GM21619 (cell line): ENCODE measurements around the gene SNX32.

Experiments
- ATAC-seq: cut with Tn5 transposase; IDR thresholded peaks from one replicate; pipeline ENCODE4 v1.9.1; 2021; ENCODE audit not compliant: unreplicated experiment

The SNX32 gene

DNA sequence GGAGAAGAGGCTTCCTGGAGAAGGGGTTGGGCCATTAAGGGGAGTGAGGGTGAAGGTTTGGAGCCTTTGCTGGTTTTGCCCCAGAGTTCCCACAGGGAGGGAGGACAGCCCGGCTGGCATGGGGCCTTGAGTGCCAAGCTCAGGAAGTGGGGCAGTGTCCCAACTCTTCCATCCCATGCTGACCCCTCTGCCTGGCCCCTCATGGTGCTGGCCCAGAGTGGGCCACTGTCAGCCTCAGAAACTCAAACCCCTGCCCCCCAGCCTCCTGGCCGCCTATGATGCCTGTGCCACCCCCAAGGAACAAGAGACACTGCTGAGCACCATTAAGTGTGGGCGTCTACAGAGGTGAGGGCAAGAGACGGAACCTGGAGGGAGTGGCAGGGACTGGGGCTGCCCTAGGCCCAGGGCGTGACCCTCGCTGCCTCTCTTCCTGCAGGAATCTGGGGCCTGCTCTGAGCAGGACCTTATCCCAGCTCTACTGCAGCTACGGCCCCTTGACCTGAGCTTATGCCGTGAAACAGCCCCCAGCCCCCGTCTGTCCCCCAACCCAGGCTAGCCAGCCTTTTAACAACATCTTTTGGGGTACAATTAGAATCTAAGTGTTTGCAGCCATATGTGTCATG lies 31.9 kb downstream of the SNX32 start:
- ATAC-seq, result no peak

DNA sequence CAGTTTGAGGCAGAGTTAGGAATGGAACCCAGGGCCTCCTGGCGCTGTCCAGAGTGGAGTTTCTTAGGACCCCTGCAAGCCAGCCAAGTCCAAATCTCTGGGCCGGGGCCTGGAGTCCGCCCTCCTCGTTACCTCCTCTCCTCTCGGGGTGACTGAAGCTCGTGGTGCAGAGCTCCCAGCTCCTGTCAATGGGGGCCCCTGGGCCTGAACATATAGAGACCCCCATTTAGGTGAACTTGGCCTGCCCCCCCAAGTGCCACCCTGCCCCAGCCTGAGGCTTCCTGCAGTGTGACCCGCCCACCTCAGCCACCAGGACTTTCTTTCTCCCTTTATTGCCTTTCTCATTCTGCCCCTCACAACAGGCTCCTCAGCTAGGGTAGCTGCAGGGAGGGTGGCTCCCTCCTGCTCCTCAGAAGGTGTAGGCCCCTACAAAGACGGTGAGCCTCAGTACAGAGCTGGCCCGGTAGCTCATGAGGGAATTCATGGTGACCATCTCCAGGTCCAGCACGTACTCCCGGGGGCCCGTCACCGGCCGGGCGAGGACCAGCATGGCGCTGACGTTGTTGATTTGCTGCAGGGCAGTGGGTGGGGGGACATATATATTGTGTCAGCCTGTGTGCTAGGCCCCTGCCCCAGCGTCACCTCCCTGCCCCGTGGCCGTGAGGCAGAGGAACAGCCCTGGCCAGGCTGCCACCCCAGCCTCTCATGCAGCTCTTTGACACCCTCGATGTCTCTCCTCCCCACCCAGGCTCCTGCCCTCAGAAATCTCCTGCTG lies 32.9 kb downstream of the SNX32 start:
- no peak for ATAC-seq

DNA sequence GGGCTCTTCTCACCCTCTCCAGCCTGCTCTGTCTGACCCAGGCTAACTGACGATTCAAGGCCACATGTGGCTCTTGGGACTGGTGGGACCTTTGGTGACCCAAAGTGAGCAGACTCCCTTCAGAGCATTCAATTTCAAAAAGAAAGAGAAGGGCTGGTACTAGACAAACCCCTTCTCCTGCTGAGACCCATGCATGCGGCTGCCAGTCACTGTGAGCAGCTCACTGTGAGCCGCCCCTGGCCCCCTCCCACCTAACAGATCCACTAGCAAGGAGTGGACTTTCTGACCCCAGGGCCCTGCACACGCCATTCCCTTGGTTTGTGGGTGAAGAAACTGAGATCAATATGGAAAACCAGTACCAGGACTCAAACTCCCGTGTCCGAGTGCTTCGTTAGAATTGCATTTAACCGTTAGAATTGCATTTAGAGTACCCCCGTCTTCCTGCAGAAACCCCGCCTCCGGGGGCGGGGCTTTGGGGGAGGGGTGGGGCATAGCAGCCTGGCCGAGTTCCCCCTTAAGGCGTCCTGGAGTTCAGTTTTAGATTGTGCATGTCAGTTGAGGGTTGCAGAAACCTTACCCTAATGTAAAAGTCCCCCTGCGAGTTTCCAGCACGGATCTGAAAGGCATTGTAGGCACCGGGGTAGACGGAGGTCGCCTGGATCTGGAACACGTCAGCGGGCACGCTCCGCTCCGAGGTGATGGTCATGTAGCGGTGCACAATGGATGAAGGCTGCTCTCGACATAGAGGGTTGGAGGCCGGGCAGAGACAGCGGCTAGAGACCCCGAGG lies 33.7 kb downstream of the SNX32 start:
- ATAC-seq, result no peak

- ATAC-seq, result no peak
Observed at GRCh38 chr11:65868076-65868667, 34.4 kb downstream of the SNX32 start.

DNA sequence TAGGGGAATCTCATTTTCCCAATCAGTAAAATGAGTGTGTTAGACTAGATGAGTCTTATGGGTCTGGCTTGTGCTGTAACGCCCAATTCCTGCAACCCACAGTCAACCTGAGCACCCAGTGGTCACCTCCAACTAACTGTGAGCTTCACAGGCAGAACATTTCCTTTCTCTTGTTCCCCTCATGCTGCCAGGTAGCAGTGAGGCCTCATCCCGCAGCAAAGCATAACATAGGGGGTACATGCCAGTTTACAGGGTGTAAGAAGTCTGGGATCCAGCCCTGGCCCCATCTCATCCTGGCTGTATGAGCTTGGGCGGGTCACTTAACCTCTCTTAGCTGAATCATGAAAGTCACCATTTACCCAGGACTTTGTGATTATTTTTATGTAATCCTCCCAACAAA lies 35.1 kb downstream of the SNX32 start:
- ATAC-seq, result no peak

DNA sequence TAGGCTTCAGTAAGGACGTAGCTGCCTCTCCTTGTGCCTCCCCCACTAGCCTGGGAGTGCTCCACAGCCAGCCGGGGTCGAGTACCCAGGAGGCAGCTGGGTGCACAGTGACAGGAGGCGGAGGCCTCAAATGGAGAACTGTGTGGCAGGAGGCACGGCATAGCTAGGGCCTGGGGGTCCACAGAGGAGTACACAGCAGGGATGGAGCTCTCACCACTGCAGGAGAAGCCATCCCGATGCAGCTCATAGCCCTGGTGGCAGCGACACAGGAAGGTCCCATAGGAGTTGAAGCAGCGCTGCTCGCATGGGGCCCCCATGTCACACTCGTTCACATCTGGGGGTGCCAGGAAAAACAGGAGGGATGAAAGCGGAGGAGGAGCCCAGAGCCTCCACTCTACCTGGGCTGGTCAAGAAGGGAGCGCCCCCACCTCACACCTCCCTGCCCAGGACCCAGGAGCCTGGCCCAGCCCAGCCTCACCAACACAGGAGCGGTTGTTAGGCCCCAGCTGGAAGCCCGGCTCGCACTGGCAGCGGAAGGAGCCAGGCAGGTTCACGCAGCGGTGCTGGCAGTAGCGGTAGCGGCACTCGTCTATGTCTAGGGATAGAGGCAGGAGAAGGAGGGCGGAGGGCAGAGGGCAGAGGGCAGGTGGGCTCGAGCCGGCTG lies 36.0 kb downstream of the SNX32 start:
- ATAC-seq, result no peak

DNA sequence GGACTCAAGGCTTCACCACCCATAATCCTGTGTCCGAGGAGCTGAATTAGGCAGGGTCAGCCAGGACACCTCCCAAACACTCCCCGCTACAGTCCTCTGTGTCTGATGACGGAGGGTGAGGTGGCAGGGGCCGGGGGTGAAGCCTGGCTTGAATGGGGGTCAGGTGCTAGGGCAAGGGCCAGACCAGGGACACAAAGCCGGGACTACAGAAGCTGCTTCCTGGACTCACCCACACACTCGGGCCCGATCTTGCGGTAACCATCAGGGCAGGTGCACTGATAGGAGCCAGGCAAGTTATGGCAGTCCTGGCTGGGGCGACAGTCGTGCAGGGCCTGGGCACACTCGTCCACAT lies 36.5 kb downstream of the SNX32 start:
- no peak for ATAC-seq

DNA sequence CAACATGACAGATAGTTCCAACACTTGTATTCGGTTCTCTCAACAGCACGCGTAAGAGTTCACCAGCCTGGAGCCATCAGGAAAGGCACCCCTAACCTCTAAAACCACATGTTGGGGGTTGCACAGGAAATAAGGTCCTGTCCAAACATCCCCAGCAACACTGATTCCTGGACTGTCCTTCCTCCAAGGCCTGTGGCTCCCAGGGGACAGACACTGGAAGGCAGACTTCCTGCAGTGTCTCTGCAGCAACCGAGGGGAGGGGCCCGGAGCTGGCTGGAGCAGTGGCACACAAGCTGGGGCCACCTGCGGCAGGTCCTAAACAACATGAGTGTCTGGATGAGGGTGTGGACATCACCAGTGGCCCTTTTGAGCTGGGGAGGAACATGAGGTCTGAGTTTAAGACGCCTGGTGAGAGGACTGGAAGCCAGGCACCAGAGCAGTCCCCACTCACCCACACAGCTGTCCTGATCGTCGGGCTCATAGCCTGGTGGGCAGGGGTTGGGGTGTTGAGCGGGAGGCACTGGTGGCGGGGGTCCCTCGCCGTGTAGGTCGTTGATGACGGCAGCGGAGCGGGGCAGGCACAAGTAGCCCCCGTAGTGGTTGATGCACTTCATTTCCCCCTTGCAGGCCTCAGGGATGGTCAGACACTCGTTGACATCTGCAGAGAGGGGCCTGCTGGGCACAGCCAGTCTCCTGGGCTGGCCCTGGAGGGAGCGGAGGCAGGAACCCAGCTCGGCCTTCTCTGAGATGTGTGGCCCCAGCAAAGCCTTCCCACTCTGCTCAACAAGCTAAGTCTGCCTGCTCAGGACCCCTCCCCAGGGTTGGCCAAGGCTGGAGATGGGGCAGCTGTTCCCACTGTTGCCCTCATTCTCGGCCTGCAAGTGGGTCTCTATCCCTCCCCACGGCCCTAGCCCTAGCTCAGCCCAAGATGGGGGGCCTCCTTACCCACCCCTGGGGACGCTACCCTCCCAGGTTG lies 37.2 kb downstream of the SNX32 start:
- no peak for ATAC-seq

DNA sequence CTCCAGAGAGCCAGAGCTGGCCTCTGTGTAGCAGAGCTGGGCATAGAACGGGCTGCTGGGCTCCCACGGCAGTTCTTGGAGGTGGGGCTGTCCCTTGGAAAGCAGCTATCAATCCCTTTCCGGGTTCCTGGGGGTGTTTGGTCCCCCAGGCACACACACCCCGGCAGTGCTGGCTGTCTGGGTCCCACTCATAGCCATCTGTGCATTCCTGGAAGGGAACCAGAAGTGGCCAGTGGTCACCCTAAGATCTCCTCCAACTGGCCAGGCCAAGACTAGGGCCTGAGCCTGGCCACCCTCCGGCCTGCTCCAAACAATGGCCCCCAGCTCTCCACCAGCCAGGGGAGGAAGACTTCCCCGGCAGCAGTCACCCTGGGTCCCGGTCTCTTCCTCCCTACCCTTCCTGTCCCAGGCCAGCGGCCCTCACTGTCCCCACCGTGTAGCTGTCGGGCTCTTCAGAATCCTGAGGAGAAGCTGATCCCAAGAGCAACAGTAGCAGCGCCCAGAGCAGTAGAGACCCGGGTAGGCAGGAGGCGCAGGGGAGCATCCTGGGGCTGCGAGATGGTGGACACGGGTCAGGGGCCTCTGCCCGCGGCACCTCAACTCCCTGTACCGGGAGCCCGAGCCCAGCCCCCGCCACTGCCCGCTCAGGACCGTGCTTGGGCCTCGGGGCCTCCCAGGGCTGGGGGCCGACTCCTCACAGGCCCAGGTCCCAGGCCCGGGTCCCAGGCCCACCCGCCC lies 38.2 kb downstream of the SNX32 start:
- ATAC-seq, result no peak

- no peak for ATAC-seq
Observed at GRCh38 chr11:65872586-65873317, 39.0 kb downstream of the SNX32 start, which contains the start of gene EFEMP2. Gene EFEMP2 (minus strand): TSS chr11:65872800. CDS start chr11:65872354, 446 bp downstream.

DNA sequence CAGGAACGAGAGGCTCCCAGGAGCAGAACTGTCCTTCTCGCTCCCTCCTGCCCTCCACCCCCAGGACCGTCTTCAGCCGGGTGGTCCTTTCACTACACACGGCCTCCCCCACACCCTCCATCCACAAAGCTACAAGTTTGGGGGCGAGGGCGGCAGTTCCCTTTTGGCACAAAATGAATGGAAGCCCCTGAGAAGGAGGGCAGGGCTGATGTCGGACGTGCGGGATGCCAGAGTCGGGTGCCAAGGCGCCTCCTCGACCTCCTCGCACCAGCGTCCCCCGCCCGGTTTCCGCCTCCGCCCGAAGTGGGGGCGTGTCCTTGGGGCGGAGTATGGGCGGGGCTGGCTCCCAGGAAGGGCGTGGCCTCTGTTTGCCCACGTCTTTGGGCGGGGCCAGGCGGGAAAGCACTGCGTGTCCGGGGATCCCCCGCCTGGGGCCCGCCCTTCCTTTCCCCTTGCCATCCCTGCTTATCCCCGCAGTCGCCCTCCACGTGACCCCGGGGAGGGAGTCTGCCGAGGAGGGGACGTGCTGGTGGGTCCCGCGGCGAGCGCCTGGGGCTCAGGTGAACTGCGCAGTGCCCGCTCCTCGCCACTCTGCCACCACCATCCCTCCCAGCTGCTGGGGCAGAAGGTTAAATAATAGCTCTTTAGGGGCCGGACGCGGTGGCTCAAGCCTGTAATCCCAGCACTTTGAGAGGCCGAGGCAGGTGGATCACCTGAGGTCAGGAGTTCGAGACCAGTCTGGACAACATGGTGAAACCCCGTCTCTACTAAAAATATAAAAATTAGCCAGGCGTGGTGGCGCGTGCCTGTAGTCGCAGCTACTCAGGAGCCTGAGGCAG lies 39.8 kb downstream of the SNX32 start:
- ATAC-seq, result peak; percentile 68

DNA sequence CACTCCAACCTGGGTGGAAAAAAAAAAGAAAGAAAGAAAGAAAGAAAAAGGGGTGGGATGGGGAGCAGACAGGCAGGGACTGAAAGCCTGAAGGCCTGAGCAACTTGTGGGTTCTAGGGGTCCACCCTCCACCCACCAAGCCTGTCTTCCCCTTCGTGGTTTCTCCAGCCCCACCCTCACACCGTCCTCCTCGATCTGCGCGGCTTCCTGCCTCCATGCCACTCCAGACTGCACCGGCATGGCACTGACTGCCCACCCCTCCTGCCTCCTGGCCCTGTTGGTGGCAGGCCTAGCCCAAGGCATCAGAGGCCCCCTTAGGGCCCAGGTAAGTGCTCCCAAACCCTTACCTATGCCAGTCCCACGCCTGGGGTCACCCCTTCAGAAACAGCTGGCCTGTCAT lies 45.9 kb downstream of the SNX32 start, which contains the start of gene CTSW:
Gene CTSW, plus strand, starts transcription at position 221 of the 400 bp plus-strand sequence. Its CDS starts 18 bp downstream, at position 239.
- ATAC-seq, result no peak

GRCh38 chr11:65880027-65880426 lies 46.3 kb downstream of the SNX32 start:
- no peak for ATAC-seq

GRCh38 chr11:65880844-65881421 lies 47.2 kb downstream of the SNX32 start:
- no peak for ATAC-seq

DNA sequence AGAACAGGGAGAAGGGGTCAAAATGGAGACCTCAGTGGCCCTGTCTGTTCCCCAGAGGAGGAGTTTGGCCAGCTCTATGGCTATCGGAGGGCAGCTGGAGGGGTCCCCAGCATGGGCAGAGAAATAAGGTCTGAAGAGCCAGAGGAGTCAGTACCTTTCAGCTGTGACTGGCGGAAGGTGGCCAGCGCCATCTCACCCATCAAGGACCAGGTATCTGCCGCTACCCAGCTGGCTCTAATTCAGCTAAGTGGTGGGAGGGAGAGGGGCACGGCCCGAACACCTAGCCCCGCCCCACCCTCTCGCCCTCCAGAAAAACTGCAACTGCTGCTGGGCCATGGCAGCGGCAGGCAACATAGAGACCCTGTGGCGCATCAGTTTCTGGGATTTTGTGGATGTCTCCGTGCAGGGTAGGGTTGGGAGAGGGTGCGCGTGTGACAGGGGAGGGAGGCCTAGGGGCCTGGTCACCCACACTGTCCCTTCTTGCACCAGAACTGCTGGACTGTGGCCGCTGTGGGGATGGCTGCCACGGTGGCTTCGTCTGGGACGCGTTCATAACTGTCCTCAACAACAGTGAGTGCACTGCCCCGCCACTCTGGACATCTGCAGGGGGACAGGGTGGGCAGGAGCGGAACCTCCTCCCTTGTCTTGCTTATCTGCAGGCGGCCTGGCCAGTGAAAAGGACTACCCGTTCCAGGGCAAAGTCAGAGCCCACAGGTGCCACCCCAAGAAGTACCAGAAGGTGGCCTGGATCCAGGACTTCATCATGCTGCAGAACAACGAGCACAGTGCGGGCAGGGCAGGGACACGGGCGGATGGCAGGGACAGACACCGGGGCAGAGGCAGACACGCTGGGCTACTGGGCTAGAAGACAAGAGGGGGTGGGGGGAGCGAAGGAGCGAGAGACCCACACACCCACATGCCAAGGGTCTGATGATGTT lies 48.6 kb downstream of the SNX32 start:
- no peak for ATAC-seq
